MV-4-11 (cell line): ENCODE measurements around the gene SSC5D.

Source experiments
- DNase-seq: peaks from one replicate; lab custom pipeline; 2025; lab: John Stamatoyannopoulos, UW

Gene SSC5D

GRCh38 chr19:55455576-55456235 lies 32.5 kb upstream of the SSC5D start:
- DNase-seq = no peak

- DNase-seq = no peak
These were observed 31.9 kb upstream of the SSC5D start for GRCh38 chr19:55456347-55456746.

- no peak for DNase-seq
These were observed 30.4 kb upstream of the SSC5D start for GRCh38 chr19:55457683-55458457.

GRCh38 chr19:55459551-55459949 lies 28.7 kb upstream of the SSC5D start:
- no peak for DNase-seq

- DNase-seq = peak; percentile 61
These were observed 28.1 kb upstream of the SSC5D start for GRCh38 chr19:55459950-55460657.

- DNase-seq = peak; percentile 56
These were observed 27.5 kb upstream of the SSC5D start for GRCh38 chr19:55460670-55461258.

GRCh38 chr19:55461259-55461973 lies 26.8 kb upstream of the SSC5D start, which contains the start of gene ISOC2:
Gene ISOC2 (minus strand): TSS chr19:55461642. CDS start chr19:55456486, 5,156 bp downstream.
- DNase-seq = peak; percentile 100

- DNase-seq = peak; percentile 57
These were observed 26.1 kb upstream of the SSC5D start for GRCh38 chr19:55461974-55462626.

- no peak for DNase-seq
These were observed 25.5 kb upstream of the SSC5D start for GRCh38 chr19:55462722-55463121.

GRCh38 chr19:55463583-55464031 lies 24.6 kb upstream of the SSC5D start:
- no peak for DNase-seq

- no peak for DNase-seq
These were observed 24.1 kb upstream of the SSC5D start for GRCh38 chr19:55464039-55464661.

- DNase-seq = no peak
These were observed 23.6 kb upstream of the SSC5D start, which contains the start of gene C19orf85 for GRCh38 chr19:55464662-55465054. Gene C19orf85 (minus strand): TSS chr19:55464751. CDS start chr19:55464554, 197 bp downstream.

GRCh38 chr19:55465460-55466240 lies 22.6 kb upstream of the SSC5D start:
- no peak for DNase-seq

GRCh38 chr19:55466241-55466614 lies 22.0 kb upstream of the SSC5D start:
- DNase-seq = no peak

- peak; percentile 26 for DNase-seq
These were observed 20.8 kb upstream of the SSC5D start for GRCh38 chr19:55467236-55468053.

GRCh38 chr19:55468054-55468393 lies 20.2 kb upstream of the SSC5D start:
- no peak for DNase-seq

- DNase-seq = no peak
These were observed 17.0 kb upstream of the SSC5D start for GRCh38 chr19:55471266-55471665.

GRCh38 chr19:55472463-55472862 lies 15.8 kb upstream of the SSC5D start:
- no peak for DNase-seq
